ENCODE data around the gene CROCC2.

DNA sequence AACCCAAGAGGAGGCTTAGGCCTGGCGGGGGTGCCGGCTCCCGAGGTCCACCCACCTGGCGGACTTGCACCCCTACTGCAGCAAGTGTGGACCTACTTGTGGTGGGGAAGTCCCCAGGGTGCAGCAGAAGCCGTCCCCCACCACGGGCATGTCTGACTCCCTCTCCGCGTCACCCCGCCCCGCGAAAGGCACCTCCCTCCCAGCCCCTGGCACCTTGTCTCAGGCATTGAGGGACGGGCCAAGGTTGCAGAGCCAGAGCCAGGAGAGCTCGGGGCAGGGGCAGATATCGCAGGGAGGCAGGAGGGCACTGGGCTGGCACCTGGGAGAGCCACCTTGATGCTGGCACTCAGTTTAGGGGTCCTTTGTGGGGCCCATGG lies 19.0 kb downstream of the CROCC2 start:
- TF ChIP-seq, protein P1, sequence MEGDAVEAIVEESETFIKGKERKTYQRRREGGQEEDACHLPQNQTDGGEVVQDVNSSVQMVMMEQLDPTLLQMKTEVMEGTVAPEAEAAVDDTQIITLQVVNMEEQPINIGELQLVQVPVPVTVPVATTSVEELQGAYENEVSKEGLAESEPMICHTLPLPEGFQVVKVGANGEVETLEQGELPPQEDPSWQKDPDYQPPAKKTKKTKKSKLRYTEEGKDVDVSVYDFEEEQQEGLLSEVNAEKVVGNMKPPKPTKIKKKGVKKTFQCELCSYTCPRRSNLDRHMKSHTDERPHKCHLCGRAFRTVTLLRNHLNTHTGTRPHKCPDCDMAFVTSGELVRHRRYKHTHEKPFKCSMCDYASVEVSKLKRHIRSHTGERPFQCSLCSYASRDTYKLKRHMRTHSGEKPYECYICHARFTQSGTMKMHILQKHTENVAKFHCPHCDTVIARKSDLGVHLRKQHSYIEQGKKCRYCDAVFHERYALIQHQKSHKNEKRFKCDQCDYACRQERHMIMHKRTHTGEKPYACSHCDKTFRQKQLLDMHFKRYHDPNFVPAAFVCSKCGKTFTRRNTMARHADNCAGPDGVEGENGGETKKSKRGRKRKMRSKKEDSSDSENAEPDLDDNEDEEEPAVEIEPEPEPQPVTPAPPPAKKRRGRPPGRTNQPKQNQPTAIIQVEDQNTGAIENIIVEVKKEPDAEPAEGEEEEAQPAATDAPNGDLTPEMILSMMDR (IDR thresholded peaks at IDR 0.05): no peak
- TF ChIP-seq POLR2A (IDR thresholded peaks at IDR 0.05): no peak

All from Peyer's patch (tissue), 4 donors.